ENCODE results near the gene TNIK. TPM values are rescaled to one million over a fixed set of nuclear protein-coding genes. Genes with fewer than 3 reads are reported as not detected.

The TNIK gene
- total and polyA plus RNA-seq, 10 of the 15 experiments (the other 5 are each of a cell fraction or from before 2014, with no cell fraction given) = 13.9 to 74.3 (median 48.2) TPM

GRCh38 chr3:171183042-171183441 is 277.2 kb downstream of the TNIK start (continued):
- TF ChIP-seq BCLAF1 (IDR thresholded peaks at IDR 0.05) = no peak

GRCh38 chr3:171181907-171182690 is 278.1 kb downstream of the TNIK start:
- no peak overlapping the region for H3K4me2 ChIP-seq (ENCODE audit: control insufficient read depth, insufficient read depth)
- H4K20me1 ChIP-seq (ENCODE audit: control insufficient read depth, insufficient read depth) = no peaks in the 10 kb centered on the region
- H2AFZ ChIP-seq (ENCODE audit: control insufficient read depth, low read depth, low read length) = no peak overlapping the region
- ATAC-seq (no peak), FAIRE-seq (no peak), DNase-seq (ENCODE audit: low read depth, low spot score) (no peak)
- POLR2A ChIA-PET = no interaction called here
- peaks cover 27% of the 10 kb centered on the region for H3K4me1 ChIP-seq (ENCODE audit: control insufficient read depth, insufficient read depth, low read length)
- no peak overlapping the region for H3K9ac ChIP-seq (ENCODE audit: control insufficient read depth, insufficient read depth, low read length)
- H3K36me3 ChIP-seq (ENCODE audit: control insufficient read depth in 2 of 2, insufficient read depth in 2 of 2, low read length in 1 of 2) = peaks cover 7 to 29% of the 10 kb centered on the region in 2 experiments; a peak in 3 of 4 replicates
- in situ Hi-C loops (cut with MboI) = no loop called here
- H3K4me3 ChIP-seq = no peak overlapping the region
- CTCF ChIA-PET = interaction anchor here (0.8 to 2.0 kb wide), 3 partner anchors 19 to 133 kb away, joined by 3 to 6 read pairs (median 3); no protein-coding TSS in a partner anchor
- H3K27me3 ChIP-seq (replicated peaks in 1 of 2; ENCODE audit: control insufficient read depth in 2 of 2, insufficient read depth in 2 of 2, low read length in 1 of 2) = no peaks in the 10 kb centered on the region
- SMC1A ChIA-PET (ENCODE audit: uncharacterized antibody, unreplicated experiment) = interaction anchor here (0.6 to 1.4 kb wide), 9 partner anchors 8 to 1497 kb away, joined by 3 to 5 read pairs (median 3); no protein-coding TSS in a partner anchor
- RAD21 ChIA-PET (ENCODE audit: unreplicated experiment) = interaction anchor here (0.7 to 1.6 kb wide), 3 partner anchors 13 to 385 kb away, joined by 3 read pairs; no protein-coding TSS in a partner anchor
- WGBS (ENCODE audit: insufficient coverage, insufficient replicate concordance, low lambda C conversion rate, missing lambda C conversion rate) = 97% methylated on average over 4 of the region's 4 CpGs
- BruUV-seq (replicated peaks) = no TSS peak
- no peak overlapping the region for H3K27ac ChIP-seq (ENCODE audit: control insufficient read depth, insufficient read depth)
- H3K9me3 ChIP-seq (replicated peaks; ENCODE audit: control insufficient read depth, insufficient read depth, low read length) = no peaks in the 10 kb centered on the region; the same call in 2 of the 3 replicates
- intact Hi-C loops (cut with micrococcal nuclease; ENCODE audit: unreplicated experiment) = loop anchor here (10.0 kb wide), 2 partner anchors 73 to 653 kb away; no protein-coding TSS in a partner anchor
- H3K79me2 ChIP-seq (ENCODE audit: control insufficient read depth, insufficient read depth, low read length) = peaks cover 10% of the 10 kb centered on the region
- no peak for TF ChIP-seq ZNF217 (IDR thresholded peaks at IDR 0.05)
- TF ChIP-seq REST (IDR thresholded peaks at IDR 0.05; ENCODE audit: low read depth, low read length) = no peak
- TF ChIP-seq IKZF1 (conservative IDR thresholded peaks at IDR 0.05) = no peak
- no peak for TF ChIP-seq PRDM15 (CRISPR knock-in tag; IDR thresholded peaks at IDR 0.05)
- TF ChIP-seq BCL11A (IDR thresholded peaks at IDR 0.05; ENCODE audit: low read depth, low read length) = no peak
- TF ChIP-seq FOXM1 (IDR thresholded peaks at IDR 0.05; ENCODE audit: low read depth, low read length) = no peak
- no peak for TF ChIP-seq POLR2AphosphoS5 (IDR thresholded peaks at IDR 0.05; ENCODE audit: low read length)
- TF ChIP-seq PAX8 (IDR thresholded peaks at IDR 0.05) = no peak
- no peak for TF ChIP-seq CHD2 (IDR thresholded peaks at IDR 0.05; ENCODE audit: borderline replicate concordance, low read depth, low read length)
- TF ChIP-seq MEF2A (IDR thresholded peaks at IDR 0.05; ENCODE audit: insufficient read depth, low read depth, low read length) = no peak

Measured in GM12878 (cell line).